ENCODE data around the gene MMP10. TPM values are rescaled to one million over a fixed set of nuclear protein-coding genes. Genes with fewer than 3 reads are reported as not detected.
A peak's percentile ranks its signal among the peaks of the same experiment; 100 is the strongest.
"Not testable (repeated sequence)": the region's sequence is repeated elsewhere in the genome, so short reads cannot be mapped to it uniquely, and the experiment has no call there.

MMP10 gene
- total and polyA plus RNA-seq, 4 donors, result 0.58 to 14.2 (median 1.6) TPM

DNA sequence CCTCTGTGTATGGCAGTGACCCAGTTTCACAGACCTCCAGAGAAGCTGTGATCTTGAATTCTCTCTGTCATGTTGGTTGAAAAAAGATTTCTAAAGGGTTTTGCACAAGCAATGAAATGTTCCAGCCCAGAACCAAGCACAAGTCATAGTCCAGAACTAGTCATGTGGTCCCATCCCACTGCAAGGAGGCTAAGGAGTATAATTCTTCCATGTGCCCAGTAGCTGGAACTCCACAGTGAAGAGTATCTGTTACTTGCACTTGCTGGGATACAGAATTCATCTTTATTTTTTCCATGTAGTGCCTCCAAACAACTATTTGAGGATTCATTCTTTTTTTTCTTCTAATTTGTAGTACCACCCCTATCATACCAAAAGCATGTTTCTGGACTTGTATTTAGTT, 45.8 kb downstream of the MMP10 start:
- DNase-seq (no peak), ATAC-seq (ENCODE audit: insufficient read depth, low FRiP score) (no peak)
- no peak overlapping the region for H3K9ac ChIP-seq (ENCODE audit: insufficient read depth in 1 of 2, low read length in 2 of 2)
- H3K9me3 ChIP-seq (ENCODE audit: control insufficient read depth in 4 of 4, insufficient read depth in 3 of 4, low read length in 3 of 4), result no peaks in the 10 kb centered on the region
- H3K4me1 ChIP-seq (ENCODE audit: control insufficient read depth in 5 of 5, insufficient read depth in 5 of 5, low read length in 5 of 5), result peaks cover 0 to 5% (median 0%) of the 10 kb centered on the region in 5 donors
- H3K27me3 ChIP-seq (ENCODE audit: control insufficient read depth in 3 of 3, insufficient read depth in 3 of 3, low read length in 2 of 3), result no peaks in the 10 kb centered on the region
- no peaks in the 10 kb centered on the region for H3K36me3 ChIP-seq (ENCODE audit: control insufficient read depth in 4 of 4, insufficient read depth in 4 of 4, low read length in 4 of 4)
- TF ChIP-seq, protein P1, sequence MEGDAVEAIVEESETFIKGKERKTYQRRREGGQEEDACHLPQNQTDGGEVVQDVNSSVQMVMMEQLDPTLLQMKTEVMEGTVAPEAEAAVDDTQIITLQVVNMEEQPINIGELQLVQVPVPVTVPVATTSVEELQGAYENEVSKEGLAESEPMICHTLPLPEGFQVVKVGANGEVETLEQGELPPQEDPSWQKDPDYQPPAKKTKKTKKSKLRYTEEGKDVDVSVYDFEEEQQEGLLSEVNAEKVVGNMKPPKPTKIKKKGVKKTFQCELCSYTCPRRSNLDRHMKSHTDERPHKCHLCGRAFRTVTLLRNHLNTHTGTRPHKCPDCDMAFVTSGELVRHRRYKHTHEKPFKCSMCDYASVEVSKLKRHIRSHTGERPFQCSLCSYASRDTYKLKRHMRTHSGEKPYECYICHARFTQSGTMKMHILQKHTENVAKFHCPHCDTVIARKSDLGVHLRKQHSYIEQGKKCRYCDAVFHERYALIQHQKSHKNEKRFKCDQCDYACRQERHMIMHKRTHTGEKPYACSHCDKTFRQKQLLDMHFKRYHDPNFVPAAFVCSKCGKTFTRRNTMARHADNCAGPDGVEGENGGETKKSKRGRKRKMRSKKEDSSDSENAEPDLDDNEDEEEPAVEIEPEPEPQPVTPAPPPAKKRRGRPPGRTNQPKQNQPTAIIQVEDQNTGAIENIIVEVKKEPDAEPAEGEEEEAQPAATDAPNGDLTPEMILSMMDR (IDR thresholded peaks at IDR 0.05; ENCODE audit: control extremely low read depth, extremely low read depth), result no peak
- H3K27ac ChIP-seq (ENCODE audit: low read depth in 1 of 2, low read length in 1 of 2), result no peak overlapping the region
- no peak overlapping the region for H3K4me3 ChIP-seq

DNA sequence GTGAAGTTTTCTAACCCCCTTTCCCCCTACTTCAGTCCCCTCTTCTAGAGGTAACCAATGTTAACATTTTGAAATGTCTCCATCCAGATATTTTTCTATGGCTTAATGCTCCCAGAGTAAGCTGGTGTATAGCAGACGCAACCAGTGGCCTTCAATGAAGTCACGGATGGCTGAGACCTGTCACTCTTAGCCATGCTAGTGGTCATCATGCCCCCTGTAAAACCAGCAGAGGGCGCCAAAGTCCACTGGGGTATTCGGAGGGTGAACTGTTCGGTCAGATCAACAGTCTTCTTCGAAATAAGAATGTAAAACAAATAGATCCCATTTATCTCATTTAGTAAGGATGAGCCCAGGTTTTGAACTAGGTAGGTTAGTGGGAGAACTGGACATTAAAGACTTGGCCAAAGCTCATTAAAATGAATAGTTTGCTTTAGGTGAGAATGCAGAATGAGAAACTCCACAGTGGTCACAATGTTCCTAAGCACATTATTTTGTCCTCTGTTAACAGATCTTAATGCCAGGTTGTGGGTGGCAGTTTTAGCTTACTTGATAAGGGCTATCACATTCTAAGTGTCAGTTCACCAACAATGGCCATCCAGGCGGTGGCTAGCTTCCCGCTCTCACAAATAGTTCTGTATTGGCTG, 47.1 kb downstream of the MMP10 start:
- no peaks in the 10 kb centered on the region for H3K27me3 ChIP-seq (ENCODE audit: control insufficient read depth in 3 of 3, insufficient read depth in 3 of 3, low read length in 2 of 3)
- H3K27ac ChIP-seq (ENCODE audit: low read depth in 1 of 2, low read length in 1 of 2), result no peak overlapping the region
- H3K4me3 ChIP-seq, result no peak overlapping the region
- H3K4me1 ChIP-seq (ENCODE audit: control insufficient read depth in 5 of 5, insufficient read depth in 5 of 5, low read length in 5 of 5), result peaks cover 0 to 5% (median 0%) of the 10 kb centered on the region in 5 donors
- H3K36me3 ChIP-seq (ENCODE audit: control insufficient read depth in 4 of 4, insufficient read depth in 4 of 4, low read length in 4 of 4), result no peaks in the 10 kb centered on the region
- ATAC-seq (ENCODE audit: insufficient read depth, low FRiP score) (no peak), DNase-seq (no peak)
- TF ChIP-seq, protein P1 (IDR thresholded peaks at IDR 0.05; ENCODE audit: control extremely low read depth, extremely low read depth), result peak; percentile 41
- H3K9me3 ChIP-seq (ENCODE audit: control insufficient read depth in 4 of 4, insufficient read depth in 3 of 4, low read length in 3 of 4), result no peaks in the 10 kb centered on the region
- WGBS, 2 donors, result 54 to 58% methylated on average over 8 of the region's 8 CpGs
- H3K9ac ChIP-seq (ENCODE audit: insufficient read depth in 1 of 2, low read length in 2 of 2), result no peak overlapping the region

DNA sequence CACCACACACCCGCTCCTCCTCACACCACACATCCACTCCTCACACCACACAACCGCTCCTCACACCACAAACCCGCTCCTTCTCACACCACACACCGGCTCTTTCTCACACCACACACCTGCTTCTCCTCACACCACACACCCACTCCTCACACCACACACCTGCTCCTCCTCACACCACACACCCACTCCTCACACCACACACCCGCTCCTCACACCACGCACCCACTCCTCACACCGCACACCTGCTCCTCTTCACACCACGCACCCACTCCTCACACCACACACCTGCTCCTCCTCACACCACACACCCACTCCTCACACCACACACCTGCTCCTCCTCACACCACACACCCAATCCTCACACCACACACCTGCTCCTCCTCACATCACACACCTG, 49.5 kb downstream of the MMP10 start:
- not testable (repeated sequence) for H3K9ac ChIP-seq (ENCODE audit: insufficient read depth in 1 of 2, low read length in 2 of 2); H3K9me3 ChIP-seq (ENCODE audit: control insufficient read depth in 4 of 4, insufficient read depth in 3 of 4, low read length in 3 of 4); H3K4me3 ChIP-seq; DNase-seq; H3K4me1 ChIP-seq (ENCODE audit: control insufficient read depth in 5 of 5, insufficient read depth in 5 of 5, low read length in 5 of 5); H3K36me3 ChIP-seq (ENCODE audit: control insufficient read depth in 4 of 4, insufficient read depth in 4 of 4, low read length in 4 of 4); H3K27ac ChIP-seq (ENCODE audit: low read depth in 1 of 2, low read length in 1 of 2); H3K27me3 ChIP-seq (ENCODE audit: control insufficient read depth in 3 of 3, insufficient read depth in 3 of 3, low read length in 2 of 3); ATAC-seq (ENCODE audit: insufficient read depth, low FRiP score)
- WGBS, 2 donors, result 62 to 64% methylated on average over 8 of the region's 8 CpGs

DNA sequence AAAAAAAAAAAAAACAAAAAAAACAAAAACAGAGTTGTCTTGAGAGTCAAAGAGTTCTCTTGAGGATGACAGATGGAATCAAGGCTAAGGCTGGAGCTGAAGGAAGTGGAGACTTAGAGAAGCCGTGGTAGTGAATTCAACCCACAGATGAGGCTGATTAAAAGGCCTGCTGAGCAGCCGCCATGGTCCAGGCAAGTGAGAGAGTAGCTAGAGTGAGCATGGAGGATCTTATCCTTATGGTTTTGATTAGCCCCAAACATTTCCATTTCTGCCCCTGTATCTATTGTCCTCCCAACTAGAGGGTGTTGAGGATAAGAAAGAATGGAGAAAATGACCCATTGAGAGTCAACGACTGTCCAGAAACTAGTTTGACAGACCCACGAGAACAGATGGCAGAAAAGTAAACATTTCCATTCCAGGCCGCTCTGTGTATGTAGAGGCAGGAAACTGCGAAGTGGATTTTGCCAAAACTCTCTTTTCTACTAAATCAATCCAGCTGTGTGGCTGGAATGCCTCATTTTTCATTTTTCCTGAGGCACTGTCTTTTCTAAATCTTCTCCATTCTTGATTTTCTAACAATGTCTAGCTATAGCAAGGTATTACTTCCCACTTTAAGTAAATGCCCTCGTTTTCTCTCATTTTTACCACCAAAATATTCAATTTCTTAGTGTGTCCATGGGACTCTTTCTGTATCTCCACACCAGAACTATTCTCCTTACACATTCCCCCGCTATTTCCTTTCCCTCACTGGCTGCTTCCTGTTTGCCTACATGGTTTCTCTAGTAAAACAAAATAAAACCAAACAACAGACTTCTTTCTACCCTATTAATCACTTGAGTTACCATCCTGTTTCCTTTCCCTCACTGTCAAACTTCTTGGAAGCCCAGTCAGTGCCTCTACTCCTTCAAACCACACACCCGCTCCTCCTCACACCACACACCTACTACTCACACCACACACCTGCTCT, 50.3 kb downstream of the MMP10 start:
- TF ChIP-seq, protein P1 (IDR thresholded peaks at IDR 0.05; ENCODE audit: control extremely low read depth, extremely low read depth), result no peak
- H3K9me3 ChIP-seq (ENCODE audit: control insufficient read depth in 4 of 4, insufficient read depth in 3 of 4, low read length in 3 of 4), result no peaks in the 10 kb centered on the region
- H3K36me3 ChIP-seq (ENCODE audit: control insufficient read depth in 4 of 4, insufficient read depth in 4 of 4, low read length in 4 of 4), result no peaks in the 10 kb centered on the region
- peaks cover 0 to 5% (median 0%) of the 10 kb centered on the region in 5 donors for H3K4me1 ChIP-seq (ENCODE audit: control insufficient read depth in 5 of 5, insufficient read depth in 5 of 5, low read length in 5 of 5)
- no peak overlapping the region for H3K4me3 ChIP-seq
- H3K9ac ChIP-seq (ENCODE audit: insufficient read depth in 1 of 2, low read length in 2 of 2), result no peak overlapping the region
- no peak for ATAC-seq (ENCODE audit: insufficient read depth, low FRiP score)
- WGBS, 2 donors, result 52 to 63% methylated on average over 9 of the region's 9 CpGs
- peak in 2 of 3 donors; percentile 48 to 73 for DNase-seq
- no peaks in the 10 kb centered on the region for H3K27me3 ChIP-seq (ENCODE audit: control insufficient read depth in 3 of 3, insufficient read depth in 3 of 3, low read length in 2 of 3)
- no peak overlapping the region for H3K27ac ChIP-seq (ENCODE audit: low read depth in 1 of 2, low read length in 1 of 2)

Data from lung (tissue), 12 donors.